ENCODE measurements around the gene INPP5A.

DNA sequence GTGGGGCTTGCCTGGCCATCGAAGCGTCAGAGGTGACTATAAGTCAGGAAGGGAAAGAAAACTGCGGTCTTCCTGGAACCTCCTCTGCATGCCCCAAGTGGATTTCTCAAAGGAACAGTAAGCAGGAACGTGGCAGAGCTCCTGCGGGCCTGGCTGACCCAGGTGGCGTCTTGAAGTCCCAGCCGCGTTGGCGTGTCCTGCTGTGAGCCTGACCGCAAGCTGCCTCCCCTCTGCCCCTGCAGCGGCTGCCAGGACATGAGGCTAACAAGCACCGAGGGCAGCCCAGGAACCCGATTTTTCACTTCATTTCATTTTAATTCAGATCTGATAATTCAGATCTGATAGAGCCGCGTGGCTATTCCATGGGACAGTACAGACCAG is 193.0 kb downstream of the INPP5A start:
- TF ChIP-seq CTCF (conservative IDR thresholded peaks at IDR 0.05) (no peak), ZFX (IDR thresholded peaks at IDR 0.05) (no peak)
